ENCODE results near the gene RAD21L1.
"Not testable (repeated sequence)": the region's sequence is repeated elsewhere in the genome, so short reads cannot be mapped to it uniquely, and the experiment has no call there.

Gene RAD21L1

DNA sequence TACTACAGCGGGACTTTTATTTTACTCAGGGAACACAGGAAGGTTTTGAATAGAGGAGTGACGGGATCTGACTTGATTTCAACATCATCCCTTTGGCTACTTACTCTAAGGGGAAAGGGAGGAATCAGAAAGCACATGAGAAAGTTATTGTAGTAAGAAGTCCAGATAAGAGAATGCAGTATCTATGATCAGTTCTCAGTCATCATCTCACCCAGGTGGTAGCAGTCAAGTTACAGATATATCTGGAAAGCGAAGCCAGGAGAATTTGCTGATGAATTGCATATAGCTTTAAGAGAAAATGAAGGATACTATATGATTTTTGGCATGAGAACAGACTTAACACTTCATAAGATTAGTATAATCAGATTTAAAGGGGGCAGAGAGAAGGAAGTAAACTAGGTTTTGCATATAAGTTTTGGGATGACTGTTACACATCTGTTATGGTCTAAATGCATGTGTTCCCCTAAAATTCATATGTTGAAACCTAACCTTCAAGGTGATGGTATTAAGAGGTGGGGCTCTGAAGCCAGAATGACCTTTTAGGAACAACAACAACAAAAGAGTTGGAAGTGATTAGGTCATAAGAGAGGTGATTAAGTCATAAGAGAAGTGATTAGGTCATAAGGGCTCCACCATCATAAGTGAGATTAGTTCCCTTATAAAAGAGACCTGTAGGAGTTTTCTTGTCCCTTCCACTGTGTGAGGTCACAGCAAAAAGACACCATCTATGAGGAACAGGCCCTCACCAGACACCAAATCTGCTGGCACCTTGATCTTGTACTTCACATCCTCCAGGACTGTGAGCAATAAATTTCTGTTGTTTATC lies 6.7 kb downstream of the RAD21L1 start:
- no peak for DNase-seq

DNA sequence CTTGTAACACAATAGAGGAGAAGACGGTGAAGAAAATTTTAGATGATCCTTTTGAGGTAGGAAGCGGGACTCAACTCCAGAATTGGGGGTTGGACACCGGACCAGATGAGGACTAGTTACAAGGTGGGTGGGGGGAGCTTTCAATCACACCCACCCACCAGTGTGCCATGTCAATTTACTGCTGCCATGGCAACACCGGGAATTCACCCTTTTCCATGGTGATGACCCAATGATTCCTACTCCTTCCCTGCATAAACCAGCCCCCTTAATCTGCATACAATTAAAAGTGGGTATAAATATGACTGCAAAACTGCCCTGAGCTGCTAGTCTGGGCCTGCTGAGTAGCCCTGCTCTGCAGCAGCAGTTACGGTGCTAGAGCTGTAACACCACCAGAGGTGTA lies 14.7 kb downstream of the RAD21L1 start:
- no peak for DNase-seq

DNA sequence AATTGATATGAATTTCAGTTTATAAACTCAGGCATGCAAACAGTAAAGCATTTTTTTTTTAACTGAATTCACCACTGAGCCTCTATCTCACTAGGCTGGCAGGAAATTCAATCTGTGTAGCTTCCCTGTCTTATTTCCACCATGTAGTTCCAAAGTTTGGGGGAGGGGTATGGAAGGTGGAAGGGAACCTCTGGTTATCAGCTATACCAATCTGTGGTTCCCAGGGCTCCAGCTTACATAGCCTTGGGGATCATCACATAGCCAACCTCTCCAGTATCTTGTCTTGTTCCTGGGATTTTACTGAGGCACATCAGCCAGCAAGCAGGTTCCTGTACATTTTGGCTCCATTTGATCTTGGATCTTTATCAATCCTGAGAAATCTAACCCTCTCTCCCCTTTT lies 15.6 kb downstream of the RAD21L1 start:
- no peak for DNase-seq

DNA sequence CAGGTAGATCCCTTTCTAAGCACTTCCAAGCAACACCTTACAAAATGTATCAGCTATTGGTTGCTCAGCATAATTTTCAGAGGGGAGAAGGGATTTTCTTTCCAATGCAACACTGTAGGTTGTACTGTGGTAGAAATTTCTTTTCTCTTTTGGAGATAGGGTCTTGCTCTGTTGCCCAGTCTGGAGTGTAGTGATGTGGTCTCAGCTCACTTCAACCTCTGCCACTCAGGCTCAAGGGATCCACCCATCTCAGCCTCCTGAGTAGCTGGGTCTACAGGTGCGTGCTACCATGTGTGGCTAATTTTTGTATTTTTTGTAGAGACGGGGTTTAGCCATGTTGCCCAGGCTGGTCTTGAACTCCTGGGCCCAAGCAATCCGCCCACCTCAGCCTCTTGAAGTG lies 16.3 kb downstream of the RAD21L1 start:
- DNase-seq: no peak

DNA sequence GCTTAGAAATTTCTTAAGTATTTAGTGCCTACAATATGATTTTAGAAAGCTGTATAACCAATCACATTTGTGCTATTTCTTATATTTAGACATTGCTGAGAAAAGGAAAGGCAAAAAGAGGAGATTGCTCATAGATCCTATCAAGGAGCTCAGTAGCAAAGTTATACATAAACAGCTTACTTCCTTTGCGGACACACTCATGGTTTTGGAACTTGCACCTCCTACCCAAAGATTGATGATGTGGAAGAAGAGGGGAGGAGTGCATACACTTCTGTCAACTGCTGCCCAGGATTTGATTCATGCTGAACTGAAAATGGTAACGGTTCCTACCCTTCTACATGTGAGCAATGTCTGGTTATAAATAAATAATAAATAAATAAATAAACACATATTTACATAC lies 16.7 kb downstream of the RAD21L1 start:
- no peak for DNase-seq

DNA sequence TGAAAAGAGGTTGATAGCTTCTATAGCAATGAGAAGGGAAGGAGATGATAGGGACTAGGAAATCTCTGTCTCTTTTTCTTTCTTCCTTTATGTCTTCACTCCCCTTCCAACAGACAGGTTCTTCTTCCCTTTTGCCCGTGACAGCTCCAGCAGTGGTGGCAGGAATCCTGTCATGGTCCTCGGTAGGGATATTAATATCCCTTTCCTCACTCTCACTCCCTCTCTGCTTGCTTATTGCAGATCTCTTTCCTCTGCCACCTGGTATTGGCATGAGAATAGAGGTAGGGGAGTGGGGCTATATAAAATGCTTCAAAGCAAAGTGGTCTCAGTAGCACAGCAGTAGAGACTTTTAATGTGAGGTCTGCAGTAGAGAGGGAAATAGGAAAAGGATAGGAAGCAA lies 19.7 kb downstream of the RAD21L1 start:
- DNase-seq: no peak

DNA sequence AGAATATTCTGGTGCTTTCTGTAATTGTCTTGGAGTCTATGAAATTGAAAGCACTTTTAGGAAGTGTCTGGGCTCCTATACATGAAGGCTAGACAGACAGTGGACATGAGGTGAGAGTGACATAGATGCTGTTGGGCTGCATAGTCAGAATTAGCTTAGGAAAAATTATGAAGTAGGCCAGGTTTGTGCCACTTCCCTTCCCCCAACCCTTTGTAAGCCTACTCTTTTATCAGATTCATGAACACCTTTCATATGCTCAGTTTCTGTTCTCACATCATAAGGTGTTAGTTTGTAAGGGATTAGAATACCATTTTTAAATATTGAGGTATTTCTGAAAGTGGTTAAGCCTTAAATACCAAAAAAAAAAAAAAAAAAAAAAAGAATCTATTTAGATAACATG lies 21.8 kb downstream of the RAD21L1 start:
- DNase-seq: no peak

DNA sequence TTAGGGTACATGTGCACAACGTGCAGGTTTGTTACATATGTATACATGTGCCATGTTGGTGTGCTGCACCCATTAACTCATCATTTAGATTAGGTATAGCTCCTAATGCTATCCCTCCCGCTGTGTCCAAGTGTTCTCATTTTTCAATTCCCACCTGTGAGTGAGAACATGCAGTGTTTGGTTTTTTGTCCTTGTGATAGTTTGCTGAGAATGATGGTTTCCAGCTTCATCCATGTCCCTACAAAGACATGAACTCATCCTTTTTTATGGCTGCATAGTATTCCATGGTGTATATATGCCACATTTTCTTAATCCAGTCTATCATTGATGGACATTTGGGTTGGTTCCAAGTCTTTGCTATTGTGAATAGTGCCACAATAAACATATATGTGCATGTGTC lies 24.4 kb downstream of the RAD21L1 start:
- DNase-seq: not testable (repeated sequence)

DNA sequence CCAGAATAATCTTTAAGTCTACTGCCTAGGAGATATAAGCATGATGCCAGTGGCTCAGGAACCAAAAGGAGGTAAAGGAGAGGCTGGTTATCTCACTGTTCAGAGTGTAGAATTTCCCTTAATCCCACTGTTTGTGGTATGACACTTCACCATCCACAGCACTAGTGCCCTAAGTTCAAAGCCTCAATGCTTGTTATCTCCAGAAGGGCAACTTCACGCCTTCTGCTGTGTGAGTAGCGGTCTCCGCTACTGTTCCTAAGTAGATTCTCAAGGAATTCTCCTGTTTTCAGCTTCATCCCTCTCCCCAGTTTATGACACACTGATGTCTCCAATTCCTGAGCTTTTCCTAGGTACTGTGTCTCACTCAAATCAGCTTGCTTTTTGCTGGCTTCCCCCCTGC lies 26.6 kb downstream of the RAD21L1 start:
- DNase-seq: no peak

DNA sequence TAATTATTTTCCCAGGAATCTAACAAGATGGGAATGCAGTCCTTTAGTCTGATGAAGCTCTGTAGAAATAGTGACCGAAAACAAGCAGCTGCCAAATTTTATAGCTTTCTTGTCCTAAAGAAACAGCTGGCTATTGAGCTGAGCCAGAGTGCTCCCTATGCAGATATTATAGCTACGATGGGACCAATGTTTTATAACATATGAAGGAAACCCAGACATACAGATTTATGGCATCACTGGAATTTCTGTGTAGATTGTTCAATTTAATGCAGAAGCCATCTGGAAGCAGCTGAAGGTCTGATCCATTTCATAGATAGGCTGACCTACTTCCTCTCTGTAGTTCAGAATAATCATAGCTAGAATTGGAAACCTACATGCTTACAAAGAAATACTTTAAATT lies 28.4 kb downstream of the RAD21L1 start:
- DNase-seq: no peak

DNA sequence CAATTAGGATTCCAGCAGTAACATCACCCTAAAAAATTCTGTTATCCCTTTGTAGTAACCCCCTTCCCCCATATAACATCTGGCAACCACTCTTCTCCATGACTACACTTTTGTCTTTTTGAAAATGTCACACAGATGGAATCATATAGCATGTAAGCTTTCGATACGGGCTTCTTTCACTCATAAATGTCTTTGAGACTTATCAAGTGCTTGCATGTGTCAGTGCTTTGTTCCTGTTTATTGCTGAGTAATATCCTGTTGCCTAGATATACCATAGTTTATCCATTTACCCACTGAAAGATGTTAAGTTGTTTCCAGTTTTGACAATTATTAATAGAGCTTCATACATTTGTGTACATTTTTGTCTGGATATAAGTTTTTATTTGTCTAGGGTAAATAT lies 29.8 kb downstream of the RAD21L1 start:
- no peak for DNase-seq

DNA sequence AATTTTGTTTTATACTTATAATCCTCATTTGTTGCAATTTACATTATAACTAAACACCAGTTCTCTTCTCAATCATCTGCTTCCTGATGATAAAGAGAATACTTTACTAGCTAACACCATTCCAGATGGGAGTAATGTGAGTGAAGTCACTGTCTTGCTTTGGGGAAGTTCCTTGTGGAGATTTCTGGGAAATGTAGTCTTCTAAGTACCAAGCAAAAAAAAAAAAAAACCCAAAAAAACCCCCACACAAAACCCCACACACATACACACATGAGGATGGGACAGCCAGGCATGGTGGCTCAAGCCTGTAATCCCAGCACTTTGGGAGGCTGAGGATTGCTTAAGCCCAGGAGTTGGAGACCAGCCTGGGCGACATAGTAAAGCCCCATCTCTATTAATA lies 38.0 kb downstream of the RAD21L1 start:
- no peak for DNase-seq

DNA sequence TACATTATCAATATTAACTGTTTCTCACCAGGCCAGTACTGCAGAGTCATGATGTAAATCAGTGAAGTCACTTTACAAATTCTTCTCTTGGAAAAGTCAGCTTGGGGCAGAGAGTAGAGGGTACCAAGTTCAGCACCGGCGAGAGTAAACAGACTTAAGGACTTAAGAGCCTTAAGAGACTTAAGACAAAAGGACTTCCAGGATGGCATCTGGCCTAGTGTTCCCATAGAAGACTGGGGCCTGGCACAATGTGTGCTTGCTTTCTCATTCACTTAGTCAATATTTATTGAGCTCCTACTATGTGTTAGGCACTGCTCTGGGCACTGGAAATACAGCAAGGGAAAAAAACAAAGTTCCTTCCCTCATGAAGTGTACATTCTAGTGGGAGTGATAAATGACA lies 38.9 kb downstream of the RAD21L1 start:
- DNase-seq: no peak

DNA sequence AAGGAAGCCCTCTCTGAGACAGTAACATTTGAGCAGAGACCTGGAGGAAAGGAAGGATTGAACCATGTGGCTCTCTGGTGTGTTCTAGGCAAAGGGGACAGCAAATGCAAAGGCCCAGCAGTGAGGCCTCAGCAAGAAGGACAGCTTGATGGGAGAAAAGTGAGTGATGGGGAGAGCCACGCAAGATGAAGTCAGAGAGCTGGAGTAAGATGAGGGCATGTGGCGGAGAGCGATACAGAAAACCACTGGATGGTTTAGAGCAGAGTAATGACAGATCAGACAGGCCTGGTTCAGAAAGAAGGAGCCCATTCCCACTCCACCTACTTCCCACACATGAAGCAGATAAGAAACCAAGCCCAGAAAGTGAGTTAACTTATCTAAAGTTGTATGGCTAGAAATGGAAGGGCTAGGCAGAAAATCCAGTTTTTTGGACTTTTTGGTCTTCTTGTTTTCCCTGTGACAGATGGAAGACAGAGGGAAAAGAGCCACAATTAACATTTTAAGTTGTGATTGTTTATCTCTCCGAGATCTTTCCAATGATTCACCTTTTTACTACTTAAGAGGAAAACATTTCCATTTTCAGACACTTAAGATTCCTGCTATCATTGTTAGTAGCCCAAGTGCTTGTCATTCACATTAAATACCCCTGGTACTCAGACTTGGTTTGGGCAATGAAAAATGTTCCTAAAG lies 39.5 kb downstream of the RAD21L1 start:
- no peak for DNase-seq

DNA sequence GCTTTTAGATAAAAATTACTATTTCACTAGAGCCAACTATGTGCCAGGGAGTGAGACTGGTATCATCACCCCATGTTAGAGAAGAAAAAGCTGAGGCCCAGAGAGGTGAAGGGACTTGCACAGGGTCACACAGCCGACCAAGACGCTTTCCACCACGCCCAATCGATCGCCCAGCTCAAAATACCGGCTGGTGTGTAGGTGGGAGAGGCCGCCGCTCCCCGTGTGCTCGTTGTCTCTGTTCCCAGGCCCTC lies 40.0 kb downstream of the RAD21L1 start:
- no peak for DNase-seq

DNA sequence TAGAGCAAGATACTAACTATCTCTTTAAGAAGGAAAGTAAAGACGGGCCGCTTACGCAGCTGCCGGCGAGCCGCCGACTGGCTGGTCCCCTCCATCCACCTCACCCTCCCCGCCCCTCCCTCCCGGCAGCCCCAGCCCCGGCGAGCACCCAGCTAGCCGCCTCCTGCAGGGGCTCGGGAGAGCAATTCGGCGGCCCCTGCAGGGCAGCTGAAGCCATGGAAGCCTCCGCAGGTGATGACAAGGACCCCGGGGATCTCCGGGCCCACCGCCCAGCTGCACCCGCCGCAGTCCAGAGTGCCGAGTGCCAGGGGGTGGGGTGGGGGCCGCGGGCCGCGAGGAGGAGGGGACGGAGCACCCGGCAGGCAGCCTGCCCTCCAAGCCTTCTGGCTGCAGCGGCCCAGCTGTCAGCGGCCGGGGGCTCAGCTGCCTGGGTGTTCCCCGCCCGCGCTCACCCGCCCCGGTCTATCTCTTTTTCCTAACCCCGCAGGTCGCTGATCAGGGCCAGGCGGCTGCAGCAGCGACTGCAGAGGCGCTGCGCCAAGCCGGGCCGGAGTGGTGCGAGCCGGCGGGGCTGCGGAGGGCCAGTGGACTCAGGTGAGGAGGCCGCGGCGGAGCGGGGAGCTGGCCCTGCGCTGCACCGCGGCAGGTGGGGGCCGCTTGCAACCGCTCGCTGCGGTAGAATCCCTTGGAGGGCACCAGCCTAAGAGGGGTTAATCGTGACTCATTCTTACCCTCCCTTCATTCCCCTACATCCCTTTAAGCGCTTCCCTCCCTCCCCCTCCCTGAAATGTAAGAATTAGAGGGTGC lies 40.5 kb downstream of the RAD21L1 start, which contains the start of gene SNPH:
Gene SNPH (plus strand): TSS at position 128 of the 807 bp plus-strand sequence. CDS start 29,946 bp downstream, outside the sequence.
- DNase-seq: peak; percentile 70

DNA sequence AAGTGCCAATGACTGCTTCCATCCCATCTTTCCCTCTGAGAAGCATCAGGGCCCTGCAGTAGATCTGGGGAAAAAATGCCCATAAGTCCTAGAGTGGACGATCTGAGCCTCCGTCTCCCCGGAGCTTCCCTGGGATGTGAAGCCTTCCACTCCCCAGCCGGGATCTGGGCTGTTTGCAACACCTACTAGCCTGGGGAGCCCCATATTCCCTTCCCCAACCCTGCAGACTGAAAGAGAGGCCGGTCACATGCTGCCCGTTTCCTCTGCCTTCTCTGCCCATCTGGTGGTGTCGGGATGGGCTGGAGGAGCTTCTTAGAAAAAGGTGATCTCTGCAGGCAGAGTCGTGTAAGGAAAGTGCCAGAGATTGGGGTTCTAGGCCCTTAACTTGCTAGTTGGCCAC lies 41.3 kb downstream of the RAD21L1 start:
- DNase-seq: no peak

DNA sequence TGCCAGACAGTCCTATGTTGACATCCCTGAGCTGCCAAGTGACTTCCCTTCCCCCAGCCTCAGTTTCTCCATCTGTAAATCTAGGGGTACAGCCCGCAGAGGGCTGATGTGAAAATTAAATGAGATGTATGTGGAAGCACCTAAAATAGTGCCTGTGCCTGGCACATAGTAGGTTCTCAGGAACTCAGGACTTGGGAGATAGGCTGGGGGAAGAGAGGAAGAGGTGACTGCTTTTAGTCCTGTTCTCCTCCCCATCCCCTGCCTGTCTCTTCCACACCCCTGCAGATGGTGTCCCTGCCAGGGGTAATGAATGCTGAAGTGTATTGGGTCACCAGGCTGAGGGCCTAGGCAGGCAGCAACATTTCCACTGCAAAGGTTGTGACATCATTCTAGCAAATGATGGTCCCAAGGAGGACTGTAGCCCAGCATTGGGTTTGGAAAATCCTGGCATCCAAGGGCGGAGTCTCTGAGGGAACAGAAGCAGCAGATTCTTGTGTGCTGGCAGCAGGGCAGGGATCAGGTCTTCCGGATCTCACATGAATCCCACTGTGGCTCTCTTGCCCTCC lies 42.0 kb downstream of the RAD21L1 start:
- no peak for DNase-seq

DNA sequence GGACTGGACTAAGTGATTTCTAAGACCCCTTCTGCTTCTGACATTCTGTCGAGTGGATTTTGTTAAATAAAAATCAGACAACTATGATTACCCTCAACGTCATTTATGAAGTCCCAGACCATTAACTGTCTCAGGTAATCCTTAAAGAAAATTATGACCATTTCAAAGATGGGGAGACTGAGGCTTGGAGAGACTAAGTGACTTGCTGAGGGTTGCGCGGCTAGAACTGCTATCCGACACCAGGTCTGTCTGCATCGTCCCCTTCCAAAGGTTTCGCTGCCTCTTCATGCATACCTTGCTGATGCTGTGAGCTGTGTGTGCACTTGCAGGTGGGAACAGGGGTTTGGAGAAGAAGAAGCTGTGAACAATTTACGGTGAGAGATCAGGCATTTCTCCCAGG lies 43.4 kb downstream of the RAD21L1 start:
- DNase-seq: no peak

DNA sequence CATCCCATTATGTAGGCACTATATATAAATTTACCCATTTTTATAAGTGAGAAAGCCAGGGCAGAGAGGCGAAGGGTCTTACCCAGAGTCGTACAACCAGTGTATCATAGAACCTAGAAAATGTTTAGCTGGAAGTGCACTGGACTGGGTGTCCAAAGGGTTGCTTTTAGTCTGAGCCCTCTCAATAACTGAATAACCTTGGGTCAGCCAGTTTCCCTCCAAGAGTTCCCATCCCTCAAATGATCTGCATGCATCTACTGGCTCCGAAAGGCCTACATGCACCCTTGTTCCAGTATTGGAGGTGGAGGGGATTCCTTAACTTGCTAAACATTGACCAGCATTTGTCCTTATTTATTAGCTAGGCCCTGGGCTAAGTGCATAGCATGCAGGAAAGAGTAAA lies 44.0 kb downstream of the RAD21L1 start:
- no peak for DNase-seq

DNA sequence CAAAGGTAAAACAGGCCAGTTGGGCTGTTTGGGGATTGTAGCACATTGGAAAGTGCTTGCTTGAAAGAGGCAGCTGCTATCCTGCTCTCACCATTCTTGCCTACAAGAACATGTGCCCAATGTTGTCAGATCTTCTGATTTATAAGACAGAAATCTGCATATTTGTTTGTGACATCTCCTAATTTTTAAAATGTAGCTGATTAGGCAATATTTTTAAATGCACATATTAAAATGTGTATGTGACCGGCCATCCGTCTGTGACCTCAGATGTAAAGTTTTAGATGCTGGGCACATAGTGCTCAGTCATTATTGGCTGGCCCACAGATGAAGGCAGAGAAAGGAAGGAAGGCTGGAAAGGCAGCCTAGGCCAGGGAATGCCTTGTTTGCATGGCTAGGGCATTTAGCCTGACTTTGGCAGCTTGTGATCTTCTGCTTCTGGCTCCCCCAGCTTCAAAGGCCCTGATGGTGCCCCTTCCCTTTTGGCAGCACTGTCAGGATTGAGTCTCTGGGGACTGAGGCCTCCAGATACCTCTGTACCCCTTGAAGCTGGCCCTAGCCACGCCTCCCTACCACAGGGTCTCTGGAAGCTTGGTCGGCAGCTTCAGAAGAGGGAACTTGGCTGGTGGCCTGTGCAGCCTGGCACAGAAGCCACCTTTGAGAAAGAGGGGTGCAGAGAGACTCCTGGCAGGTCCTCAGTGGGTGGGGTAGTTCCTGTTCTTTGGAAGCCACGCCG lies 46.7 kb downstream of the RAD21L1 start:
- DNase-seq: no peak

DNA sequence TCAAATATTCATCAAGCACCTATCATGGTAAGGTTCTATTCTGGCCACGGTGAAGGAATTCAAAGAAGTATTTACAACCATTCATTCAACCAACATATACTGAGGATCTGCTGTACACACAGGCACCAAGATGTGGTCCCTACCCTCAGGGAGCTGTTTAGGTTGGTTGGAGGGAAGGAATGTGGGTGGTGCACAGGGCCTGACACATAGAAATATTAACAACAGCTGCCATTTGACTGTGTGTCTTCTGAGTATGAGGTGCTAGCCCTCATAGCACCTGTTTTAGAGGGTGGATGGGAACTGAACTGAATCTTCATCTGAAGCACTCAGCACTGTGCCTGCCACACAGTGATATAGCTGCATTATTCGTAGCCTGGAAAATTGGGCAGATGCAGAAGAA lies 47.5 kb downstream of the RAD21L1 start:
- no peak for DNase-seq

All from NCI-H1105 (cell line).